GM21390 (cell line): ENCODE measurements around the gene NAGK.
"Not testable (repeated sequence)": the region's sequence is repeated elsewhere in the genome, so short reads cannot be mapped to it uniquely, and the experiment has no call there.

Experiments
- ATAC-seq: cut with Tn5 transposase; IDR thresholded peaks from one replicate; pipeline ENCODE4 v1.9.1; 2021; ENCODE audit not compliant: unreplicated experiment

The NAGK gene

GRCh38 chr2:71103809-71104208, 35.4 kb downstream of the NAGK start:
- ATAC-seq, result no peak

- ATAC-seq, result not testable (repeated sequence)
These were observed 38.0 kb downstream of the NAGK start for GRCh38 chr2:71106463-71106862.

DNA sequence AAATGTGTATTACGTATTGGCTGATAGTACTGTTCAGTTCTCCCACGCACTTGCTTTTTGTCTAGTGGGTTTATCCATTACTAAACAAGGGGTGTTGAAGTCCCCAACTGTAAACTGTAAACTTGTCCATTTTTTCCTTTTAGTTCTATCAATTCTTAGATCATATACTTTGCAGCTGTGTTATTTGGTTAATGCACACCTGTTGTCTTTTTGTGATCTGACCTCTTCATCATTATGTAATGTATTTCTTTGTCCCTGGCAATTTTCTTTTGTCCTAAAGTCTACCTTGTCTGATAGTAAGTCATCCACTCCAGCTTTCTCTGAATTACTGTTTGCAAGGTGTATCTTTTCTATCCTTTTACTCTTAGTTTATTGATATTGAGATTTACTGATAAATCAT, 39.6 kb downstream of the NAGK start:
- ATAC-seq, result no peak

- ATAC-seq, result no peak
These were observed 45.4 kb downstream of the NAGK start for GRCh38 chr2:71113843-71114242.

GRCh38 chr2:71117063-71117462, 48.6 kb downstream of the NAGK start:
- no peak for ATAC-seq

DNA sequence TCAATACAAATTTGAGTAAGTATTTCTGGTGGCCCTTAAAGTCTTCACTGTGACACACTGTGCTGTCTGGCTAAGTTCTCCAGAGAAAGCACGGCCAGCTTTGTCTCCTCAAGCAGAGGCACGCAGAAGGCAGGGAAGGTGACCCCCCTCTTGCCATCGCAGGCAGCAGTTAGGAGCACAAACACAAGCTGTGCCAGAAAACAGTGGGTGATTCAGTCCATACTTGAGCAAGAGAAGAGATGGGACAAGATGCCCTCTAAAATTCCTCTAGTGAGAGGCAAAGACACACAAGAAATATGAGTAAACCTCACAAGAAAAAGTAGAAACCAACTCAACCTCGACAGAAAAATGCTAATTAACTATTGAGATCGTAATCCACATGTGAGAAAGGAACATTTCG, 51.7 kb downstream of the NAGK start:
- ATAC-seq, result no peak

DNA sequence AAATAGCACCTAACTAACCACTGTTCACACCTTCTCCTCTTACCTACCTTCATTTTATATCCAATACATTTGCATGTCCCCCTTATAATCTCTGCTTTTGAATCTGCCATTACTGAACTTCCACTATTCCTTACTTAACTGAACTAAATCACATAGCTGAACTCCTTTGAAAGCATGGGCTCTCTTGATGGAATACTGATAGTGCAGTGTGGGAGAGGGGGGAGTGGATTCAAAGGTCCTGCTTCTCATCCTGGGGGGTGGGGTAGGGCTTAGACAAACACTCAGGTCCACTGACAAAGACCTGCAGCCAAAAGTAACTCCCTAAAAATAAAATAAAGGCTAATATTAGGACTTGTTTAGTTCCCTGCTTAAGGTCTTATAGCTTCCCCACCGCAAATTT, 53.0 kb downstream of the NAGK start:
- ATAC-seq, result no peak

- no peak for ATAC-seq
These were observed 54.2 kb downstream of the NAGK start for GRCh38 chr2:71122387-71123298.

GRCh38 chr2:71125506-71126294, 57.3 kb downstream of the NAGK start:
- ATAC-seq, result no peak

GRCh38 chr2:71126957-71127356, 58.5 kb downstream of the NAGK start:
- no peak for ATAC-seq
